ENCODE measurements around the gene RPUSD1. TPM values are rescaled to one million over a fixed set of nuclear protein-coding genes. Genes with fewer than 3 reads are reported as not detected.
"Not testable (repeated sequence)": the region's sequence is repeated elsewhere in the genome, so short reads cannot be mapped to it uniquely, and the experiment has no call there.

RPUSD1 gene
- polyA plus RNA-seq (ENCODE audit: insufficient read length), result 13.5 TPM

DNA sequence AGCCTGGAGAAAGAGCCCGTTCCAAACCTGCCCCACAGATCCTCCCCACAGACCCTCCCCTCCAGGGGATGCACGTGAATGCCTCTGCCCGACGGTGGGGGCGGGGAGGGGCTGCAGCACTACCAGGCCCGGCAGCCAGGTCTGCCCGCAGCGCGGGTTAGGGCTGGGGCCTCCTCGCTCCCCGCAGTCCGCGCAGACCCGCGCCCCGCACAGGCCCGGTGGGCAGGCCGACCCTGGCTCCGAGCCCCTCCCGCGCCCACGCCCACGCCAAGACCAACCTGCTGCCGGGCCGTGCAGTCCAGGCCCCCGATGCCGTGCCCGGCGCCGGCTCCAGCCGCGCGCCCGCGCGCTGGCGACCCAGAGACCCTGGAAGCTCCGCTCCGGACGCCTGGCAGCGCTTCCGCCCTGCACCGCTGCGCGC lies at the start of gene RPUSD1:
TSS of gene RPUSD1 (minus strand) at position 404 of the 421 bp plus-strand sequence. CDS start 644 bp downstream, outside the sequence.
- no peak for DNase-seq

- not testable (repeated sequence) for DNase-seq
Measured at GRCh38 chr16:836822-837221, 48.6 kb upstream of the RPUSD1 start.

GRCh38 chr16:836221-836620 lies 48.0 kb upstream of the RPUSD1 start:
- DNase-seq, result no peak

DNA sequence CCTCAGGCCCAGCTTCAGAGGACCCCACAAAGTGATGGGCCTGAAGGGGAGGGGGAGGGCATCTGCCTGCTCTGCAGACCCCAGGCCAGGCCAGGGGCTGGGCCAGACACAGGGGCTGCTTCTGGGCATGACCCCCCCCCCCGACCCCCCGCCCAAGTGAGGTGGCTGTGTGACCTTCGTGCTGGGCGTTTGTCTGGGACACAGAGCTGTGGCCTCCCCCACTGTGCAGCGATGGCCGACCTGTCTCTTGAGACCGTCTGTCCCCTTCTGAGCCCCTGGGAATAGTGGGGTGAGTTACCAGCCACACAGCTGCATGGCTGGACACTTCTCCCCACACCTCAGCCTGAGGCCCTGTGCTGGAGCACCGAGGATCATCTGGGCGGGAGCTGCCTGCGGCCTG lies 47.2 kb upstream of the RPUSD1 start:
- no peak for DNase-seq

DNA sequence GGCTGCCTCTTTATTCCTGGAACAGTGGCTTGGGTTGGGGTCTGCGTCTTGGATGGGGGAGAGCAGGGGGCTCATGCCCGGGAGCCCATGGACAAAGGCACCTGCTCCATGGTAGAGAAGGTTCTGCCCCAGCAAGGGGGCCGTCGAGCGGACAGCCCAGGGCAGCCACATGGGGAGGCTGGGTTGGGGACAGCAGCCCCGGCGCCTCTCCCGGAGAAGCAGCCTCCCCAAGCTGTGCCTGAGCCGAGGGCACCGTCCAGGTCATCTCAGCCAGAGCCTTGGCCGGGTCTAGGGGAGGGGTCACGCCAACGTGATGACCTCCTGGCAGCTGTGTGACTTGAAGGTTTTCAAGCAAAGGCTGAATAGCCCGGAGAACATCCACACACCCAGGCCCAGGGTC lies 45.2 kb upstream of the RPUSD1 start:
- DNase-seq, result no peak

DNA sequence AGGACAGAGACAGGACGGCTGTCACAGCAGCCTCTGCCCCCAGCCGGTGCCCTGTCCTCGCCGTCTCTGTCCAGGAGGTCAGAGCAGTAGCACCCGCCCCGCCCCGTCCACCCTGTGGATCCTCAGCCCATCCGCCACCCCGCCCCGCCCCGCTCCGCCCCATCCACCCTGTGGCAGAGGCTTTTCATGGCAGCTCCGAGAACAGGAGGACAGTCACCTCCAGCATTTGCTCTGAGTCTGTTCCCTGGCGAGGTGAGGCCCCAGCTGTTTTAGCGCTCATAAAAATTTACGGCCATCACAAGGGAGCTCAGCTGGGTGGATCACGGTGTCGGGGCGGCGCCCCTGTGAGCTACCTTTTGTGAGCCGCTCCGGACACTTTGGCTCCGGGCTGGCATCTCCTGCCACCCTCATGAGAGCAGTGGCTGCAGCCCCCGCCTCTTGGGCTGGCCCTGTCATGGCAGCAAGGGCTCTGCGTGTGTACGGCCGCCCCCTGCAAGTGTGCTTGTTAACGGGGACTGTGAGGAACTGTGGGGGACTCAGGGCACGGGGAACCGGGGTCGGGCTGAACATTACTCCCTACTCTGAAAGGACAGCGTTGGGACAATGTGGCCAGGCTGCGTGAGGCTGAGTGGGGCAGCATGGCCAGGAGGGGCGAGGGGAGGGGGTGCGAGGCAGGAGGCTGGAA lies 44.6 kb upstream of the RPUSD1 start:
- no peak for DNase-seq

- no peak for DNase-seq
Measured at GRCh38 chr16:831571-832413, 43.6 kb upstream of the RPUSD1 start.

DNA sequence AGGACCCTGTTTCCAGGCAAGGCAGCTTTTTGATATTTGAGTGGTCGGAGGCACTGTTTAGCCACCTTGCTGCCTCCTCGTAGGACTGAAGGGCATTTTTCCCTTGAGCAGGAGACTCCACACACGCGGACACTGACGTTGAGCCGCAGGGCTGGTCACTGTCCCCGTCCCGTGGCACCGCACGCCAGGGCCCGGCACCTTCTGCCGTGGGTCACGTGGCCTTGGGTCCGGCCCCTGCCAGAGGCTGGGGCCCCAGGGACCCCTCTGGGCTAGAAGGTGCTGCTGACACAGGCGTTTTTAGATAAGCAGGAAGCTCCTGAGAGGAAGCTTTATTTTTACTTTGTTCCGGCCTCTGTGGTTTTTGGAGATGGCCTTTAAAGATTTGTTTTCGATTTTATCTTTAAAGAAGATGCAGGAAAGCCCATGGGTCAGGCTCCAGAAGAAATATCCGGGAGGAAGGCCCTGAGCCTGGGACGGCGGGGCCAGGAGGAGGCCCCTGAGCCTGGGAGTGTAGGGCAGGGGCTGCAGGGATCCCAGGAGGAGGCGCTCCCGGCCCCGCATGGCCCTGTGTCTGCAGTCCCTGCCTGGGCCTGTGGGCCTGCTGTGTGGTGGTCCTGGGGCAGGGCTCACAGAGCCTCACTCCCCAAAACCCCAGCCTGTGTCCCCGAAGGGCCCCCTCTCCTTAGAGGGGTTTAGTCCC lies 42.8 kb upstream of the RPUSD1 start:
- DNase-seq, result no peak

- DNase-seq, result no peak
Measured at GRCh38 chr16:830107-830870, 42.1 kb upstream of the RPUSD1 start.

DNA sequence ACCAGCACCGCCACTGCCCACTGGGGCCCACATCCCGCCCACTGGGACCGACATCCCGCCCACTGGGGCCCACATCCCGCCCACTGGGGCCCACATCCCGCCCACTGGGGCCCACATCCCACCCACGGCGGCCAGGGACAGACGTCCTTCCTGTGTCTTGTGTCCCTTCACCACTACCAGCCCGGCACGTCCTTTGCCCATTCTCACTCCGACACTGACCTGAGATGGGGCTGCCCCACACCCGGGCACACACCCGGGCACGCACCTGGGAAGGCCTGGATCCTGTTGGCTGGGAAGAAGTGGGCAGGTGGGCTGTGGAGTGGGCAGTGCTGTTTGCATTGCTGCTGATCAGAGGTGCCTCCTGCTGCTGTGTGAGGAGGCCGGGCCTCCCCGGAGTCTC lies 40.7 kb upstream of the RPUSD1 start:
- DNase-seq, result no peak

GRCh38 chr16:827513-827912 lies 39.3 kb upstream of the RPUSD1 start:
- no peak for DNase-seq

DNA sequence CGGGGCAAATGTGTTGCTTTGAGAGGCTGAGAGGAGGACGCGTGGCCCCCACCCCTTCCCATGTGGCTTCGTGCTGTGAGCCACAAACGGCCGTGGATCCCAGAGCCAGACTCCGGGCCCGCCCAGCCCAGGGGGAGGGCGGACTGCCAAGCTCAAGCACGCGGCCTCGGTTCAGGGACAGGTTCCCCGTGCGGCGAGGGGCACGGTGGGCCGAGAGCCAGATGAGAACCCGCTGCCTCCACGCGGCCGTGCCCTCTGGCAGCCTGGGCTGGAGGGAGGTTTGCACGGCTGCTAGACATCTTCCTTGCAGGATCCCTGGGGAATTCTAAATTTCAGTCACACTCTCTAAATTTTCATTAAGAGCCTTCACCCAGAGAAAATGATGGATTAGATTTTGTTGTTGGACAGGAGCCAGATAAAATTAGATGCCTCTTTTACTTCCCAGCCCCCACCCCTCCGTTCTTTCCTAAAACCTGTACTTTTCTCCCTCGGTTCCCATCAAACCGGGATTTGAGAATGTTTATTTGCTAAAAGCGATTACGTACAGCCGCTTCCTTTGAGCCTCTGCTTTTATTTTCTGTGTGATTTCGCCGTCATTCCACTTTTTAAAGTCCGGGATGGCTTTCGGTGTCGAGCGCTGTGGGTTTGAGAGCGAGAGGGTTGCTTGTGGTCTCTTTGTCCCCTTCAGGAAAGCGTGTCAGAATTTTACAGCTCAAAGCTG lies 37.3 kb upstream of the RPUSD1 start:
- peak; percentile 36 for DNase-seq

DNA sequence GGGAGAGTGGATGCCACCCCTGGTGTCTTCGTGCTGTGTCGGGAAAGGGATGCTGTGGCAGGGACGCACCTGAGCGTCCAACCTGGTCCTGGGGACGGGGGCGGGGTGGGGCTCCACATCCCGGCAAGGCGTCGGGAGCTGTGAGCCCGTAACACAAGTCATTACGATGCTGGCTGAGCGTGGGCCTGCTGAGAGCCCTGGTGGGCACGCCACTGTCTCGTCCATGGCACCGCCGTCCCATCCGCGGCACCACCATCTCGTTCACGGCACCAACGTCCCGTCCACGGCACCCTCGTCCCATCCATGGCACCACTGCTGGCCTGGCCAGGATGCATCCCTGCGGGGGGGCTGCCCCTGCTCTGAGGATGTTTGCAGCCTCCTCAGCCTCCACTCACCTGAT lies 36.4 kb upstream of the RPUSD1 start:
- no peak for DNase-seq

DNA sequence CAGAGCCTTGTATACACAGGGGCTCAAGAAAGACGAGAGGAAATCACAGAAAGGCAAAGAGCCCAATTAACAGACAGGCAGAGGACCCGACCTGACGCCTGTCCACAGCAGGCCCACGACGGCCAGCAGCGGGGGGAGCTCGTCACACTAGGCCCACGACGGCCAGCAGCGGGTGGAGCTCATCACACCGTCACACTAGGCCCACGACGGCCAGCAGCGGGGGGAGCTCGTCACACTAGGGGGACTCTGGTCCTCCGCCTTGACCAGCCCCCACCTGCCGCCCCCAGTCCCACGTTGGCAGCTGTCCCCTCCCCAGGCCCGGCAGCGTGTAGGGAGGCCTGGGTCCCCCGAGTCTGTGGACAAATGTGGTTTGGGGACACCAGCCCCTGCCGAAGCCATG lies 36.0 kb upstream of the RPUSD1 start:
- no peak for DNase-seq

- no peak for DNase-seq
Measured at GRCh38 chr16:822909-823297, 34.7 kb upstream of the RPUSD1 start.

- DNase-seq, result no peak
Measured at GRCh38 chr16:822174-822908, 34.2 kb upstream of the RPUSD1 start.

DNA sequence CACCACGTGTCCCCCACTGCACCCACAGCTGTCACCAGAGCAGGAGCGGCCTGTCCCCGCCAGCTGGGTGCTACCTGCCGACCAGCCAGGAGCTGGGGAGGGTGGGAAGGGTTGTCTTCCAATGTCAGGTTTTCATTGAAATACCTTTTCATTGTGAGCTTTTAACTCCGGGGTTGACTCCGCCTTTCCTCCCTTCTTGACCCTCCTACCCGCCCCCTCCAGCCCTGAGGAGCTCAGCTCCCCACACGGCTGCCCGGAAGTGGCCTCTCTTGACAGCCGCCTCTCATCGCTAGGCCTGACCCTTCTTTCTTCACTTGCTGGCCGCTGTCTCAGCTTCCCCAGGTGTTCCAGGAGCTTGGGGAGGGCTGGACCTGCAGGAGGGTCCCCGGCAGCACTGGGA lies 33.6 kb upstream of the RPUSD1 start:
- no peak for DNase-seq

DNA sequence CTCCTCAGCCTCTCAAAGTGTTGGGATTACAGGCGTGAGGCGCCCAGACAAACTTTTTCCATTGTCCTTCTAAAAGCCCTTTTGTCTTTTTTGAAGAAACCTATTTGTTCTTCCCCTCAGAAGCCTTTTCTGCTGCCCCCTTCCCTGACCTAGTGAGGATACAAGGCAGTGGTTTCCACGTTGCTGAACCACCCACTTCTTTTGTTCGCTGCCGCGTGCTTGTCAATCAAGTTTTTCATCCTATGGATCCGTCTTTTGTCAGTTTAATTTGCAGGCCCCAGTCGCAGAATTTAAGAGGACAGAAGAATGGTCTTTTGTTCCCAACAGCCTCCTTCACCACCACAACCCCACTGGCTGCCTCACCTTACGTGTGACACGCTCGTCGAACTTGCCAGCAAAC lies 32.6 kb upstream of the RPUSD1 start:
- DNase-seq, result no peak

DNA sequence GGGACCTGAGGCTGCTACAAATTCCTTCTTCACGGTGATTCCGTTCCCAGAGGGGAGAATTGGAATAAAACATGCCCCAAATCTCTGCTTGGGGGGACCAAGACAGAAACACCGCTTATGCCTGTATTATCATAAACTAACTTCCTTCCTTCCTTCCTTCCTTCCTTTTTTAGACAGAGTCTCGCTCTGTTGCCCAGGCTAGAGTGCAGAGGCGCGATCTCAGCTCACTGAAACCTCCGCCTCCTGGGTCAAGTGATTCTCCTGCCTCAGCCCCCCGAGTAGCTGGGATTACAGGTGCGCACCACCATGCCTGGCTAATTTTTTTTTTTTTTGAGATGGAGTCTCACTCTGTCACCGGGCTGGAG lies 31.8 kb upstream of the RPUSD1 start:
- not testable (repeated sequence) for DNase-seq

- DNase-seq, result no peak
Measured at GRCh38 chr16:819336-820043, 31.3 kb upstream of the RPUSD1 start.

- DNase-seq, result no peak
Measured at GRCh38 chr16:818592-818991, 30.4 kb upstream of the RPUSD1 start.

Data from hindlimb muscle (tissue), 1 donor.